ENCODE data around the gene TEX2. TPM values are rescaled to one million over a fixed set of nuclear protein-coding genes. Genes with fewer than 3 reads are reported as not detected.

Gene TEX2
- total RNA-seq, 1 experiment from 2014 or later = 20.1 TPM

- no peak for ATAC-seq
- no peak for TF ChIP-seq REST (IDR thresholded peaks at IDR 0.05; ENCODE audit: insufficient read depth in 1 of 2, low read depth in 2 of 2, low read length in 1 of 2)
- no peak for TF ChIP-seq POLR2AphosphoS5 (IDR thresholded peaks at IDR 0.05; ENCODE audit: low read depth, low read length)
- no peak for TF ChIP-seq TCF7L2 (IDR thresholded peaks at IDR 0.05; ENCODE audit: low read depth, low read length)
- TF ChIP-seq CTCF (IDR thresholded peaks at IDR 0.05) = no peak
- TF ChIP-seq SIN3A (IDR thresholded peaks at IDR 0.05; ENCODE audit: borderline replicate concordance, insufficient read depth, low read depth, low read length) = no peak
Measured at GRCh38 chr17:64155129-64155528, 107.9 kb downstream of the TEX2 start.

GRCh38 chr17:64154717-64155116 is 108.3 kb downstream of the TEX2 start:
- POLR2A ChIA-PET = no interaction called here
- no peak for DNase-seq (ENCODE audit: low read depth, low spot score)
- CTCF ChIA-PET = no interaction called here
- no peaks in the 10 kb centered on the region; the same call in 1 of the 2 replicates for H3K36me3 ChIP-seq (ENCODE audit: control insufficient read depth, insufficient read depth, low read length)
- no peak for ATAC-seq
- H3K27me3 ChIP-seq (ENCODE audit: control insufficient read depth, insufficient read depth, low read length) = no peaks in the 10 kb centered on the region
- in situ Hi-C loops (cut with HindIII; ENCODE audit: low pct_unique_long_range_greater_than_20kb, low sequenced_read_pairs) = no loop called here
- no peak overlapping the region for H3K4me3 ChIP-seq (ENCODE audit: low read depth in 2 of 2, low read length in 2 of 2)
- intact Hi-C loops (cut with micrococcal nuclease; ENCODE audit: unreplicated experiment) = no loop called here
- H3K9me3 ChIP-seq (ENCODE audit: control insufficient read depth, insufficient read depth, low read depth, low read length) = no peaks in the 10 kb centered on the region
- no peak for TF ChIP-seq TCF7L2 (IDR thresholded peaks at IDR 0.05; ENCODE audit: low read depth, low read length)
- TF ChIP-seq CTCF (IDR thresholded peaks at IDR 0.05) = no peak
- H3K4me1 ChIP-seq (ENCODE audit: control insufficient read depth, insufficient read depth, low read length) = no peaks in the 10 kb centered on the region
- no TSS peak for BruUV-seq (replicated peaks)
- H3K27ac ChIP-seq (ENCODE audit: low read length) = no peak overlapping the region

More at GRCh38 chr17:64155129-64155528, 107.9 kb downstream of the TEX2 start:
- BruUV-seq (replicated peaks) = no TSS peak
- no peaks in the 10 kb centered on the region for H3K27me3 ChIP-seq (ENCODE audit: control insufficient read depth, insufficient read depth, low read length)
- H3K36me3 ChIP-seq (ENCODE audit: control insufficient read depth, insufficient read depth, low read length) = no peaks in the 10 kb centered on the region
- no peak overlapping the region for H3K4me3 ChIP-seq (ENCODE audit: low read depth in 2 of 2, low read length in 2 of 2)
- no peak for DNase-seq (ENCODE audit: low read depth, low spot score)
- intact Hi-C loops (cut with micrococcal nuclease; ENCODE audit: unreplicated experiment) (no loop called here), in situ Hi-C loops (cut with HindIII; ENCODE audit: low pct_unique_long_range_greater_than_20kb, low sequenced_read_pairs) (no loop called here)
- ChIA-PET POLR2A (no interaction called here), CTCF (no interaction called here)
- H3K4me1 ChIP-seq (ENCODE audit: control insufficient read depth, insufficient read depth, low read length) = no peaks in the 10 kb centered on the region
- H3K27ac ChIP-seq (ENCODE audit: low read length) = no peak overlapping the region
- H3K9me3 ChIP-seq (ENCODE audit: control insufficient read depth, insufficient read depth, low read depth, low read length) = no peaks in the 10 kb centered on the region

- Histone ChIP-seq H3K4me1 (ENCODE audit: control insufficient read depth, insufficient read depth, low read length) (no peaks in the 10 kb centered on the region), H3K27me3 (ENCODE audit: control insufficient read depth, insufficient read depth, low read length) (no peaks in the 10 kb centered on the region), H3K9me3 (ENCODE audit: control insufficient read depth, insufficient read depth, low read depth, low read length) (no peaks in the 10 kb centered on the region), H3K27ac (ENCODE audit: low read length) (no peak overlapping the region), H3K36me3 (ENCODE audit: control insufficient read depth, insufficient read depth, low read length) (no peaks in the 10 kb centered on the region; the same call in 1 of the 2 replicates), H3K4me3 (ENCODE audit: low read depth in 2 of 2, low read length in 2 of 2) (no peak overlapping the region)
- BruUV-seq (replicated peaks) = no TSS peak
- POLR2A ChIA-PET = no interaction called here
- in situ Hi-C loops (cut with HindIII; ENCODE audit: low pct_unique_long_range_greater_than_20kb, low sequenced_read_pairs) = no loop called here
- intact Hi-C loops (cut with micrococcal nuclease; ENCODE audit: unreplicated experiment) = no loop called here
- ATAC-seq = no peak
- no peak for DNase-seq (ENCODE audit: low read depth, low spot score)
- TF ChIP-seq REST (IDR thresholded peaks at IDR 0.05; ENCODE audit: insufficient read depth in 1 of 2, low read depth in 2 of 2, low read length in 1 of 2) = no peak
- no peak for TF ChIP-seq SIN3A (IDR thresholded peaks at IDR 0.05; ENCODE audit: borderline replicate concordance, insufficient read depth, low read depth, low read length)
- no peak for TF ChIP-seq POLR2AphosphoS5 (IDR thresholded peaks at IDR 0.05; ENCODE audit: low read depth, low read length)
- no peak for TF ChIP-seq CTCF (IDR thresholded peaks at IDR 0.05)
- no peak for TF ChIP-seq TCF7L2 (IDR thresholded peaks at IDR 0.05; ENCODE audit: low read depth, low read length)
- CTCF ChIA-PET = no interaction called here
Measured at GRCh38 chr17:64154313-64154695, 108.8 kb downstream of the TEX2 start.

Data from Panc1 (cell line).